Kidney (tissue), 14 donors: Measurements from ENCODE around the gene HCN2. TPM values are rescaled to one million over a fixed set of nuclear protein-coding genes. Genes with fewer than 3 reads are reported as not detected.
"Not testable (repeated sequence)": the region's sequence is repeated elsewhere in the genome, so short reads cannot be mapped to it uniquely, and the experiment has no call there.

ENCODE experiments used
- DNase-seq, 5 donors: peaks; one replicate each; pipeline ENCODE4 v3.0.0-alpha.2; 2013 to 2020
- FAIRE-seq: peaks from 2 replicates; lab custom pipeline; 2012; peaks lifted over from hg19 to GRCh38; lab: Jason Lieb, UNC
- H3K27ac ChIP-seq, 2 donors: one replicate each; pipeline ENCODE4 v1.7.0; 2013; ENCODE audit warnings: low read depth in 2 of 2, low read length in 2 of 2, inconsistent platforms in 1 of 2
- H3K27me3 ChIP-seq: one replicate; pipeline ENCODE4 v1.7.1; 2013; ENCODE audit warnings: low read length, inconsistent platforms; ENCODE audit not compliant: control insufficient read depth, insufficient read depth
- H3K36me3 ChIP-seq, 3 donors: one replicate each; pipeline versions ENCODE4 v1.7.0 to v1.7.1; 2013; ENCODE audit warnings: low read length in 3 of 3, control low read depth in 1 of 3, inconsistent platforms in 1 of 3; ENCODE audit not compliant: insufficient read depth in 3 of 3, control insufficient read depth in 2 of 3
- H3K4me1 ChIP-seq, 3 donors: one replicate each; pipeline versions ENCODE4 v1.7.0 to v1.7.1; 2013; ENCODE audit warnings: low read length in 3 of 3, inconsistent platforms in 1 of 3, low read depth in 1 of 3; ENCODE audit not compliant: control insufficient read depth in 2 of 3, insufficient read depth in 2 of 3
- H3K4me3 ChIP-seq, 3 donors: one replicate each; pipeline versions ENCODE4 v1.7.0 to v1.8.1; 2013; ENCODE audit warnings: low read length in 3 of 3, control low read depth in 1 of 3, inconsistent platforms in 1 of 3
- H3K9ac ChIP-seq, 3 donors: one replicate each; pipeline versions ENCODE4 v1.7.0 to v1.7.1; 2013; ENCODE audit warnings: low read length in 3 of 3, control low read depth in 1 of 3, inconsistent platforms in 1 of 3
- H3K9me3 ChIP-seq, 3 donors: one replicate each; pipeline versions ENCODE4 v1.7.0 to v1.7.1; 2013; ENCODE audit warnings: low read length in 3 of 3, control low read depth in 1 of 3, inconsistent platforms in 1 of 3; ENCODE audit not compliant: control insufficient read depth in 2 of 3, insufficient read depth in 1 of 3
- CTCF ChIP-seq: IDR thresholded peaks from 3 replicates; pipeline ENCODE4 v1.5.1; 2012; ENCODE audit warnings: mild to moderate bottlenecking, moderate library complexity, borderline replicate concordance; ENCODE audit not compliant: insufficient read depth; ENCODE audit errors: extremely low read depth
- intact Hi-C: fragments of 100-400 bp; cut with DNase I; formaldehyde crosslinking; loops from one replicate; pipeline ENCODE4 v1.11.1; 2022
- polyA plus RNA-seq: library from polyadenylated mRNA; stranded (reverse); fragments of 350-450 nt; fragmentation: Illumina TruSeq; extraction: RNeasy Lipid Tissue Mini Kit (QIAGEN cat#74804); gene quantifications from one replicate; pipeline ENCODE4 v1.2.3, GENCODE V29; 2014; ENCODE audit warnings: low read depth, low replicate concordance; ENCODE audit not compliant: insufficient read depth
- total RNA-seq: library from RNA; stranded (reverse); fragmentation: NEBNext Ultra II Directional; extraction: Animal tissue kit (Norgen Biotek cat#: 25700); gene quantifications from one replicate; pipeline ENCODE4 v1.2.1, GENCODE V29; 2021
- donor health status: control.
- donor health status: control.
- donor health status: control.
- donor health status: control.
- donor health status: control.
- donor health status: DM: yes; HTN: yes; CAD: no.
- donor health status: Normal renal cell carcinoma (clear cell type).

HCN2 gene
- total and polyA plus RNA-seq, 2 donors from 2014 or later = 0.31 to 1.3 TPM

GRCh38 chr19:618674-619285, 29.1 kb downstream of the HCN2 start:
- H3K4me1 ChIP-seq = no peaks in the 10 kb centered on the region
- no peaks in the 10 kb centered on the region for H3K9me3 ChIP-seq
- no peak overlapping the region for H3K4me3 ChIP-seq
- no peaks in the 10 kb centered on the region for H3K27me3 ChIP-seq
- intact Hi-C loops = no loop called here
- H3K36me3 ChIP-seq = no peaks in the 10 kb centered on the region
- H3K9ac ChIP-seq = no peak overlapping the region
- no peak for TF ChIP-seq CTCF
- FAIRE-seq (no peak), DNase-seq (no peak)
- H3K27ac ChIP-seq = no peak overlapping the region

- no peaks in the 10 kb centered on the region for H3K4me1 ChIP-seq
- no peaks in the 10 kb centered on the region for H3K27me3 ChIP-seq
- H3K4me3 ChIP-seq = no peak overlapping the region
- peaks cover 0 to 5% (median 0%) of the 10 kb centered on the region in 3 donors for H3K36me3 ChIP-seq
- DNase-seq = no peak
- no peak for FAIRE-seq
- no peak for TF ChIP-seq CTCF
- H3K27ac ChIP-seq = no peak overlapping the region
- intact Hi-C loops = no loop called here
- H3K9me3 ChIP-seq = no peaks in the 10 kb centered on the region
- H3K9ac ChIP-seq = no peak overlapping the region
These were observed 29.8 kb downstream of the HCN2 start for GRCh38 chr19:619286-620002.

GRCh38 chr19:620166-620862, 30.6 kb downstream of the HCN2 start:
- Histone ChIP-seq H3K9me3 (no peaks in the 10 kb centered on the region), H3K9ac (no peak overlapping the region), H3K36me3 (peaks cover 0 to 5% (median 2%) of the 10 kb centered on the region in 3 donors), H3K4me1 (no peaks in the 10 kb centered on the region), H3K27ac (no peak overlapping the region), H3K4me3 (no peak overlapping the region), H3K27me3 (no peaks in the 10 kb centered on the region)
- no peak for TF ChIP-seq CTCF
- DNase-seq (peak in 1 of 5 donors; percentile 47), FAIRE-seq (no peak)
- intact Hi-C loops = no loop called here

DNA sequence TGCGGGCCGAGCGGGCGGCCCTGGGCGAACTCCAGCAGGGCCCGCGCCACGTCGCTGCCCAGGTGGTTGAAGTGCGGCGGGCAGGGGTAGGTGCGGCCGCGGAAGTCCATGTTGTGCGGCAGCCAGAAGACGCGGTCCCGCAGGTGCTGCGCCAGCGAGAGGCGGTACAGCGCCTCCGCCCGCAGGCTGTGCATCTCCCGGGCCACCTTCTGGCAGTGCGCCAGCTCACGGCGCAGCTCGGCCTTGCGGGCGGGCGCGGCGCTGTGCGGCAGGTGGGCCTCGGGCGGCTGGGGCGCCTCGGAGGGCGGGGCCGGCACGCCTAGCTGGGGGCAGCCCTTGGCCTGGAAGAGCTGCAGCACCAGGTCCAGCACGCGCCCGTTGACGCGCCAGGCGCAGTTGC, 31.5 kb downstream of the HCN2 start:
- intact Hi-C loops, H3K9ac ChIP-seq, H3K4me3 ChIP-seq, H3K4me1 ChIP-seq, FAIRE-seq, H3K27me3 ChIP-seq, H3K27ac ChIP-seq, H3K9me3 ChIP-seq, H3K36me3 ChIP-seq: not testable (repeated sequence)
- peak in 1 of 5 donors; percentile 72 for DNase-seq
